ENCODE measurements around the gene ADRB2.

ADRB2 gene

DNA sequence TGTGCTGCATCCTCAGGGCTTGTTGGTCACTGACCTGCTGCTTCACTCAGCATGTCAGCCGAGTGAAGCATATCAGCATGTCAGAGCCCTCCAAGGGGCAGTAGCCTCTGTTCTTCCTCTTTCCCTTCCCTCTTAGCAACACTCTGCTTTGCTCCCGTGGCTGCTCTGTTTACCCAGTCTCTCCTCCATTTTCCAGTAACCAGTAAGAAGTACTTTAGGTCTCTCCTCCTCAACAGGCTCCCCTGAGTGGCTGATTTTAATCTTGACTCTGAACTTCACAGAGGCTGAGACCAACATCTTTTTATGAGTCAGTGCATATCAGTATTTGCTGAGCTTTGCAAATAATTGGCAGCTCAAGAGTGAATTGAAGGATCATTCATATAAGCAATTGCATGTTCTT, 18.6 kb upstream of the ADRB2 start:
- no peaks in the 10 kb centered on the region for H3K27me3 ChIP-seq (ENCODE audit: insufficient read depth, low read length)
- no peaks in the 10 kb centered on the region for H3K9me3 ChIP-seq (ENCODE audit: insufficient read depth, low read depth, low read length)
- H3K4me3 ChIP-seq (ENCODE audit: low read length): no peak overlapping the region
- H3K4me1 ChIP-seq (ENCODE audit: insufficient read depth, low read length): no peaks in the 10 kb centered on the region
- H3K27ac ChIP-seq (ENCODE audit: low read length): no peak overlapping the region
- no peak overlapping the region for H3K9ac ChIP-seq (ENCODE audit: low read depth, low read length)
- no peaks in the 10 kb centered on the region for H3K36me3 ChIP-seq (ENCODE audit: insufficient read depth, low read depth, low read length)

DNA sequence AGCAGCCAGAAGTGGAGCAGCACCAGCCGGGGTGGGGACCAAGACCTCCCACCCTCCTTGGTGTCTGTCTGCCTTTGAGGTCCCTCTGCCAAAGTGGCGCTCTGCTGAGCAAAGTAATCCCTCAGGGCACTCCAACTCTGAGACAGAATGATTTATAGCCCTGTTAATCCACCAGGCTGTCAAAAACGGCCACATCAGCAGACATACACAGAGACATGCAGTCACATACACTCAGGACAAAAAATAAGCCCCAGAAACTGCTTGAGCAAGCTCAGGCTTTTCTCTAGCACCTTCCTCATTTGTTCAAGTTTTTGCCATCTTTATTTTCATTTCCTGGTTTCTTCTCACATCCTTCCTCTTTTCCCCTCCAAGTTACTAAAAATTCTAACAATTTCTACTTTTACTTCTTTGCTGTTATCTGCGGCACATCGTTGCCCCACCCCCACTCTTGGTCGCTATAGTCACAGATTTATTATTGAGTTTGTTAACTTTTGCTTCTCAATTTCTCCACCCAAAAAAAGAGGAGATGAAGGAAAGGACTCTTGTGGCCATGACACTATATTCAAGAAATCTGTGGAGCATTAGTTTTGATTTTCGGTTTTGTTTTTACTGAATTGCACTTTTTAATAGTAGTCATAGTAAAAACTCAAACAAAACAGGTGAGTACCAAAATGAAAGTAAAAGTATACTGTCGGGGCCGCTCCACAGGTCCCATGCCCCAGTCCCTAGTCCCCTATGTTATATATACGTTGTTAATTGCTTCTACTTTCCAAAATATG, 17.4 kb upstream of the ADRB2 start:
- Histone ChIP-seq H3K4me3 (ENCODE audit: low read length) (no peak overlapping the region), H3K27ac (ENCODE audit: low read length) (no peak overlapping the region), H3K36me3 (ENCODE audit: insufficient read depth, low read depth, low read length) (no peaks in the 10 kb centered on the region), H3K9ac (ENCODE audit: low read depth, low read length) (no peak overlapping the region), H3K27me3 (ENCODE audit: insufficient read depth, low read length) (no peaks in the 10 kb centered on the region), H3K9me3 (ENCODE audit: insufficient read depth, low read depth, low read length) (no peaks in the 10 kb centered on the region), H3K4me1 (ENCODE audit: insufficient read depth, low read length) (no peaks in the 10 kb centered on the region)

DNA sequence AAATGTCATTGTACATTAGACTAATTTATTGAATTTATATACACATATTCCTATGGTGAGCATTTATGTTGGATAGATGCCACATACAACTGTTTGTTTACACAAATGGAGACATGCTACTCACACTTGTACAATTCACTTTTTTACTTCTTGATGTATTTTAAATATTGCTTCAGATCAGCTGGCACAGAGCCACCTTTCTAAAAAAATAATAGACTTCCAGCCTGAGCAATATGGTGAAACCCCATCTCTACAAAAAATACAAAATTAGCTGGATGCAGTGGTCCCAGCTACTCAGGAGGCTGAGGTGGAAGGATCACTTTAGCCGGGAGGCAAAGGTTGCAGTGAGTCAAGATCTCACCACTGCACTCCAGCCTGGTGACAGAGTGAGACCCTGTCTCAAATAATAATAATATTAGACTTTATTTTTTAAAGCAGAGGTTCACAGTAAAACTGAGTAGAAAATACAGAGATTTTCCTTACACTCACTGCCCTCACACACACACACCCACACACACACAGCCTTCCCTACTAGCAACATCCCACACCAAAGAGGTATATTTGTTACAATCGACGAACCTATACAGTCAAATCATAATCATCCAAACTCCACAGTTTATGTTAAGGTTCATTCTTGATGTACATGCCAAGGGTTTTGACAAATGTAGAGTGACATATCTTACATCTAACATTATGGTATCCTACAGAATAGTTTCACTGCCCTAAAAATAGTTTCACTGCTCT, 16.5 kb upstream of the ADRB2 start:
- Histone ChIP-seq H3K27ac (ENCODE audit: low read length) (no peak overlapping the region), H3K4me1 (ENCODE audit: insufficient read depth, low read length) (no peaks in the 10 kb centered on the region), H3K9ac (ENCODE audit: low read depth, low read length) (no peak overlapping the region), H3K36me3 (ENCODE audit: insufficient read depth, low read depth, low read length) (no peaks in the 10 kb centered on the region), H3K9me3 (ENCODE audit: insufficient read depth, low read depth, low read length) (no peaks in the 10 kb centered on the region), H3K27me3 (ENCODE audit: insufficient read depth, low read length) (no peaks in the 10 kb centered on the region), H3K4me3 (ENCODE audit: low read length) (no peak overlapping the region)

DNA sequence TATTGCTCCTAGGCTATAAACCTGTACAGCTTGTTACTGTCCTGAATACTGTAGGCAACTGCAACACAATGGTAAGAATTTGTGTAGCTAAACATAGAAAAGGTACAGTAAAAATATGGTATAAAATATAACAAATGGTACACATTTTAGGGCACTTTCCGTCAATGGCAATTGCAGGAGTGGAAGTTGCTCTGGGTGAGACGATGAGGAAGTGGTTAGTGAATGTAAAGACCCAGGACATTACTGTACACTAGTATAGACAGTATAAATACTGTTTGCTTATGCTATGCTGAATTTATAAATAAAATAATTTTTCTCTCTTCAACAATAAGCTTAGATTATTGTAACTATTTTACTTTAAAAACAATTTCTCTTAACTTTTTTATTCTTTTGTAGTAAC, 15.6 kb upstream of the ADRB2 start:
- H3K27ac ChIP-seq (ENCODE audit: low read length): no peak overlapping the region
- no peak overlapping the region for H3K9ac ChIP-seq (ENCODE audit: low read depth, low read length)
- H3K9me3 ChIP-seq (ENCODE audit: insufficient read depth, low read depth, low read length): no peaks in the 10 kb centered on the region
- no peaks in the 10 kb centered on the region for H3K27me3 ChIP-seq (ENCODE audit: insufficient read depth, low read length)
- no peaks in the 10 kb centered on the region for H3K36me3 ChIP-seq (ENCODE audit: insufficient read depth, low read depth, low read length)
- no peak overlapping the region for H3K4me3 ChIP-seq (ENCODE audit: low read length)
- no peaks in the 10 kb centered on the region for H3K4me1 ChIP-seq (ENCODE audit: insufficient read depth, low read length)

DNA sequence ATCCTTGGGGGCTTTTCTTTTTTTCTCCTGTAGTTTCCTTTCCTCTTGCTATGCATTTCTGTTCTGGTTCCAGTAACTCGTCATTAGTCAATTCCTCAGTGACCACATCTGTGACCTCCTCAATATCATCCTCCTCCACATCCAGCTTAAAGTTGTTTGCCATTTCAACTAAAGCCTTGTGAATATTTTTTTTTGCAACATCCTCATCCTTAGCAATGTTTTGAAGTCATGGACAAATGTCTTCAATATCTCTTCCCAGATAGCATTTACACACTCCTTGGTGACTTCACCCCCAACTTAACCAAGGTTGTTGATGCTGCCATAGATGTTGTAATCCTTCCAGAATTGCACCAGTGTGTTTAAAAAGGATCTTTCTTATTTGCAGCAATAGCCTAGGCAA, 14.7 kb upstream of the ADRB2 start:
- no peaks in the 10 kb centered on the region for H3K36me3 ChIP-seq (ENCODE audit: insufficient read depth, low read depth, low read length)
- no peak overlapping the region for H3K9ac ChIP-seq (ENCODE audit: low read depth, low read length)
- H3K4me3 ChIP-seq (ENCODE audit: low read length): no peak overlapping the region
- no peaks in the 10 kb centered on the region for H3K27me3 ChIP-seq (ENCODE audit: insufficient read depth, low read length)
- no peaks in the 10 kb centered on the region for H3K4me1 ChIP-seq (ENCODE audit: insufficient read depth, low read length)
- no peaks in the 10 kb centered on the region for H3K9me3 ChIP-seq (ENCODE audit: insufficient read depth, low read depth, low read length)
- H3K27ac ChIP-seq (ENCODE audit: low read length): no peak overlapping the region

DNA sequence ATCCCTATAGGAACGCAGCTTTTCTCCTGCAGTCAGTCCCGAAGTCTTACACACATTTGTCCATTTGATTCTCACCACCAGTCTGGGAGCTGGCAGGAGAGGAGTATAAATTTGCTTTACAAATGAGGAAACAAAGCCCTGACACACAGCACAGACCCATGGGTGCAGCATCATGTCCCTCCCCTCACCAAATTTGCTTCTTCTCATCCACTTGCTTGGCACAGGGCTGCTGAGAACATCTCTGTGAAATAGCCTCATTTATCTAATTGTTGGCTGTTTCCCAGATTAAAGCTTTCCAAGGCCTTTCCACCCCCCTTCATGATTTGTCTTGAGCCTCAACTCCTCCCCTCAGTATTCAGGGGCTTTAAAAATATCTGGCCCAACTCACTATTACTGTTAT, 11.3 kb upstream of the ADRB2 start:
- Histone ChIP-seq H3K9ac (ENCODE audit: low read depth, low read length) (no peak overlapping the region), H3K4me1 (ENCODE audit: insufficient read depth, low read length) (no peaks in the 10 kb centered on the region), H3K9me3 (ENCODE audit: insufficient read depth, low read depth, low read length) (no peaks in the 10 kb centered on the region), H3K36me3 (ENCODE audit: insufficient read depth, low read depth, low read length) (no peaks in the 10 kb centered on the region), H3K27me3 (ENCODE audit: insufficient read depth, low read length) (no peaks in the 10 kb centered on the region), H3K27ac (ENCODE audit: low read length) (no peak overlapping the region), H3K4me3 (ENCODE audit: low read length) (no peak overlapping the region)

GRCh38 chr5:148815578-148815977, 10.8 kb upstream of the ADRB2 start:
- Histone ChIP-seq H3K36me3 (ENCODE audit: insufficient read depth, low read depth, low read length) (no peaks in the 10 kb centered on the region), H3K9ac (ENCODE audit: low read depth, low read length) (no peak overlapping the region), H3K4me1 (ENCODE audit: insufficient read depth, low read length) (no peaks in the 10 kb centered on the region), H3K9me3 (ENCODE audit: insufficient read depth, low read depth, low read length) (no peaks in the 10 kb centered on the region), H3K27me3 (ENCODE audit: insufficient read depth, low read length) (no peaks in the 10 kb centered on the region), H3K27ac (ENCODE audit: low read length) (no peak overlapping the region), H3K4me3 (ENCODE audit: low read length) (no peak overlapping the region)

DNA sequence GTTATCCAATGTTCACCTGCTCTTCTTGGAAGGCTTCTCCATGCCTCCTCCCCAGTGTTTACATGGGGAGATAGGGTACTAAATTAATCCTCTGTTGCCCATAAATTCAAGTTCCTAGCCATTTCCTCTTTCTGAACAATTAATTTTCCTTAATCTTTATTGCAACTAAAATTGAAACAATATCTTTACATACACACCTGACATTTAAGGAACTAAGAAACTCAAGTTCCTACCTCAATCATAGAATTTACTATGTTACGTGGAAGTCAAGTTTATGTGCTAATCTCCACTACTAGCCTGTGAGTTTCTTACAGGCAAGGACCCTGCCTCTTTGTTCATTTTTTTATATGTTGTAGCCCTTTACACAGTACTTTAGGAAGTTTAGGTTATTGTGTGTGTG, 10.1 kb upstream of the ADRB2 start:
- no peaks in the 10 kb centered on the region for H3K27me3 ChIP-seq (ENCODE audit: insufficient read depth, low read length)
- H3K4me3 ChIP-seq (ENCODE audit: low read length): no peak overlapping the region
- H3K9me3 ChIP-seq (ENCODE audit: insufficient read depth, low read depth, low read length): no peaks in the 10 kb centered on the region
- H3K9ac ChIP-seq (ENCODE audit: low read depth, low read length): no peak overlapping the region
- H3K4me1 ChIP-seq (ENCODE audit: insufficient read depth, low read length): no peaks in the 10 kb centered on the region
- H3K27ac ChIP-seq (ENCODE audit: low read length): no peak overlapping the region
- no peaks in the 10 kb centered on the region for H3K36me3 ChIP-seq (ENCODE audit: insufficient read depth, low read depth, low read length)

GRCh38 chr5:148816782-148817181, 9.6 kb upstream of the ADRB2 start:
- H3K27me3 ChIP-seq (ENCODE audit: insufficient read depth, low read length): no peaks in the 10 kb centered on the region
- no peak overlapping the region for H3K9ac ChIP-seq (ENCODE audit: low read depth, low read length)
- no peaks in the 10 kb centered on the region for H3K9me3 ChIP-seq (ENCODE audit: insufficient read depth, low read depth, low read length)
- no peak overlapping the region for H3K4me3 ChIP-seq (ENCODE audit: low read length)
- no peak overlapping the region for H3K27ac ChIP-seq (ENCODE audit: low read length)
- H3K4me1 ChIP-seq (ENCODE audit: insufficient read depth, low read length): no peaks in the 10 kb centered on the region
- no peaks in the 10 kb centered on the region for H3K36me3 ChIP-seq (ENCODE audit: insufficient read depth, low read depth, low read length)

GRCh38 chr5:148817606-148818005, 8.8 kb upstream of the ADRB2 start:
- Histone ChIP-seq H3K9me3 (ENCODE audit: insufficient read depth, low read depth, low read length) (no peaks in the 10 kb centered on the region), H3K4me1 (ENCODE audit: insufficient read depth, low read length) (no peaks in the 10 kb centered on the region), H3K36me3 (ENCODE audit: insufficient read depth, low read depth, low read length) (no peaks in the 10 kb centered on the region), H3K27ac (ENCODE audit: low read length) (no peak overlapping the region), H3K27me3 (ENCODE audit: insufficient read depth, low read length) (no peaks in the 10 kb centered on the region), H3K9ac (ENCODE audit: low read depth, low read length) (no peak overlapping the region), H3K4me3 (ENCODE audit: low read length) (no peak overlapping the region)

DNA sequence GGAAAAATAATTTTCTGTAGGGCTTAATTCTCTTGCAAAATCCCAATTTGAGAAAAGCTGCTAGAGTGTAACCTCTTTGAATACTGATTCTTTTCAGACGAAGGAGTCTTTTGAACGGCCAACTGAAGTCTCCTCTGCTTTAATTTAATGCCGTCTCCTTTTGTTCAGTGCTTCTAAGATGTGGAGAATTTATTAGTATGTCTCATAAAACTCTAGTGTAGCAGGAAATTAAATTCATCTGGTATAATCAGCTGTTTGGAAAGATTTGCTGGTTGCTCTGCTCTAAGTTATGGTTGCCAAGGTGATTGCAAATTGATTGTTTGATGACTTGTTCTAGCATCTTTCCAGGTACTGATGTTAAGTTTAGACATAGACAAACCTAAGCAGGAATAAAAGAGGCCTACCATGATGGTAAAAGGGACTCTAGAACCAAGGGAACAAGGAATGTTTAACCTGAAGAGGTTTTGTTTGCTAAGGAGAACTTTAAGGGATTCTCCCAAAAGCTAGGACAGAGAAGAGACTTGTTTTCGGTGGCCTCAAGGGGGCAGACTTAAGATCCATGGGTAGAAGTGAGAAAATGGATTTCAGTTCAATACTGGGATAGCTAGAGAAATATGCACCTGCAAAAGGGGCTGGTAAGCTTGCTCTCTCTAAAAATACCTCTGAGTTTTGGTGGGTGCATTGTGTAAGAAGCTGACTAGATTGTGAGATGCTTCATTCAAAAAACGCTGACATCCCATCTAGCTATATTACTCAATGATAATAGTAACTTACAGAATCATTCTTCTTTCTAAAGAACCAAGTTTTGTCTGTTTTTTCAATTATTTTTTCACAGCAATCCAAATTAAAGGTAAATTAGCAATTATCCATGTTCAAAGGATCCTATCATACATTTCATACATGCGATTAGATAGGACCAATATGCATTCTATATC, 5.7 kb upstream of the ADRB2 start:
- no peak overlapping the region for H3K27ac ChIP-seq (ENCODE audit: low read length)
- H3K9ac ChIP-seq (ENCODE audit: low read depth, low read length): no peak overlapping the region
- peaks cover 4% of the 10 kb centered on the region; the same call in 1 of the 2 replicates for H3K4me1 ChIP-seq (ENCODE audit: insufficient read depth, low read length)
- H3K9me3 ChIP-seq (ENCODE audit: insufficient read depth, low read depth, low read length): no peaks in the 10 kb centered on the region
- H3K36me3 ChIP-seq (ENCODE audit: insufficient read depth, low read depth, low read length): no peaks in the 10 kb centered on the region
- peaks cover 15% of the 10 kb centered on the region for H3K27me3 ChIP-seq (ENCODE audit: insufficient read depth, low read length)
- no peak overlapping the region for H3K4me3 ChIP-seq (ENCODE audit: low read length)

Data from iPS-20b (cell line).